GM06990 (cell line): ENCODE results near the gene RAB14.

Experiments used
- DNase-seq: peaks from one replicate; pipeline ENCODE4 v3.0.0-alpha.2; 2011; ENCODE audit not compliant: insufficient read length; ENCODE audit errors: extremely low read depth
- H3K27me3 ChIP-seq: replicated peaks from 2 replicates; pipeline ENCODE4 v1.6.0; 2011; ENCODE audit warnings: low read length; ENCODE audit not compliant: control insufficient read depth, insufficient read depth
- H3K36me3 ChIP-seq: 2 replicates; pipeline ENCODE4 v1.5.1; 2011; ENCODE audit warnings: low read length; ENCODE audit not compliant: control insufficient read depth, insufficient read depth
- H3K4me3 ChIP-seq: replicated peaks from 2 replicates; pipeline ENCODE4 v1.5.1; 2011; ENCODE audit warnings: low read depth, mild to moderate bottlenecking, control low read depth, low read length
- TF ChIP-seq, protein P1 (sequence below): IDR thresholded peaks from 2 replicates; pipeline ENCODE4 v1.5.1; 2011; ENCODE audit warnings: low read length, control low read depth, mild to moderate bottlenecking, inconsistent platforms; ENCODE audit not compliant: insufficient read depth, poor library complexity, severe bottlenecking

Gene RAB14

DNA sequence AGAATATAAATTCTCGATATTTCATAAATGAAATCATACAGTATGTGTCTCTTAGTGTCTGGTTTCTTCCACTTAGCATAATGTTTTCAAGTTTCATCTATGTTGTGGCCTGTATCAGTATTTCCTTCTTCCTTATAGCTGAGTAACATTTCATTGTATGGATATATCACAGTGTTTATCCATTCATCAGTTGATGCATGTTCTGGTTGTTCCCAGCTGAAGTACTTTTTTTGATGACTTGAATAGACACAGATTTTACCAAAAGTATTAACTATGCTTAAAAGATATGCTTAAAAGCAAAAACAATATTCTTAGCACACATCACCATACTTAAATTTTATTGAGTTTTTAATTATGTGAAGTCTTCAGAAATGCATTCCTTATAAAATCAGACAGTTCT is 12.7 kb downstream of the RAB14 start:
- no peak for DNase-seq
- H3K27me3 ChIP-seq: no peaks in the 10 kb centered on the region
- H3K36me3 ChIP-seq: peaks cover 2% of the 10 kb centered on the region; the same call in 1 of the 2 replicates
- TF ChIP-seq, protein P1, sequence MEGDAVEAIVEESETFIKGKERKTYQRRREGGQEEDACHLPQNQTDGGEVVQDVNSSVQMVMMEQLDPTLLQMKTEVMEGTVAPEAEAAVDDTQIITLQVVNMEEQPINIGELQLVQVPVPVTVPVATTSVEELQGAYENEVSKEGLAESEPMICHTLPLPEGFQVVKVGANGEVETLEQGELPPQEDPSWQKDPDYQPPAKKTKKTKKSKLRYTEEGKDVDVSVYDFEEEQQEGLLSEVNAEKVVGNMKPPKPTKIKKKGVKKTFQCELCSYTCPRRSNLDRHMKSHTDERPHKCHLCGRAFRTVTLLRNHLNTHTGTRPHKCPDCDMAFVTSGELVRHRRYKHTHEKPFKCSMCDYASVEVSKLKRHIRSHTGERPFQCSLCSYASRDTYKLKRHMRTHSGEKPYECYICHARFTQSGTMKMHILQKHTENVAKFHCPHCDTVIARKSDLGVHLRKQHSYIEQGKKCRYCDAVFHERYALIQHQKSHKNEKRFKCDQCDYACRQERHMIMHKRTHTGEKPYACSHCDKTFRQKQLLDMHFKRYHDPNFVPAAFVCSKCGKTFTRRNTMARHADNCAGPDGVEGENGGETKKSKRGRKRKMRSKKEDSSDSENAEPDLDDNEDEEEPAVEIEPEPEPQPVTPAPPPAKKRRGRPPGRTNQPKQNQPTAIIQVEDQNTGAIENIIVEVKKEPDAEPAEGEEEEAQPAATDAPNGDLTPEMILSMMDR: no peak
- no peak overlapping the region for H3K4me3 ChIP-seq

DNA sequence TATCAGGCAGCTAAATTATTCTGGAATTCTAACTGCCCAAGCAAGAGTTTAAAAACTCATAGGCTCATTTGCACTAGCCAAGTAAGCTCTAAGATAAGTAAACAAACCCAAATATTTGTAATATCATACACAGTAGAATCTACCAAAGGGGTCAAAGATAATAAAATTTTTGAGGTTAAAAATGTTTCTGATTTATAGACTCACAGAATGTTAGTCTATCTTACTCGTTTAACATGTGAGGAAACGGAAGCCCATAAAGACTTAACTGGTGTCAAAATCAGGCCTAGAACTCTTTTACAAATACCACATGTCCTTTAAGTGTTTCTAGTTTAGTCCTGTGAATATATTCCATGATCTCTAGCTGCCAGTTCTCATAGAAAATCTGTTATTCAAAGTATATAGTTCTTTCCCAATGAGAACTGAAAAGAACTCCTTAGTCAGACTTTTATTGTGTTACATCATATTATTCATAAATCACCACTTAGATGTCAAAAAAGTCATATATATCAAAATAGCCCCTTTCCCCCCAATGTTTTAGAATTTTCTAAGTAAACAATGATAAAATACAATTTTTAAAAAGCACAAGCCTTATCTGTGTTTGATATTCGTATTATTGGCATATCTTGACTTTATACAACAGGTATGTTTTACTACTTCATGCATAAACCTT is 13.9 kb downstream of the RAB14 start:
- H3K4me3 ChIP-seq: no peak overlapping the region

DNA sequence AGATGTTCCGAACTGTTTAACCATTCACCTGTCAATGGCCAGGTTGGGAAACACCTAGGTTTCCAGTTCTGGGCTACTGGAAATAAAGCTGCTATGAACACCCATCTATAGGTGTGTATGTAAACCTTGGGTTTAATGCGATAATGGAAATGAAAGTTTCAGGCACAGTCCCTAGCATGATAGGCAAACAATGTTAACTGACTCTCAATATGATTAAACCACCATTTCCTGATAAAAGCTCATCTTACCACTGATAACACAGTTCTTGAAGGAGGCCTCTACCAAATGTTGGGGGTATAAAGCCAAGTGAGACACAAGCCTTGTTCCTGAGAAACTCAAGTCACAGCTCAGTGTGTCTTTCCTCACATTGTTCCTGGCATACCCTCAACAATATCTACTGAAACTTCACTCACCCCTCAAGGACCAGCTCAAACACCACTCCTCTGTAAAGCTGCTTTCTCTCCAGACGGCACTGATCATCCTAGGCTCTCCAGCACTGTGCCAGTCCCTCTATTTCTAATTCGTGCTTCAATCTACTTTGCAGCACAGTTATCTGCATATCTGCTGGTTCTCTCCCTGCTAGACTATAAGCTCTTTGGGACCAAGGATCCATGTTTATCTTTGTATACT is 15.8 kb downstream of the RAB14 start:
- Histone ChIP-seq H3K36me3 (peaks cover 4% of the 10 kb centered on the region), H3K4me3 (no peak overlapping the region), H3K27me3 (no peaks in the 10 kb centered on the region)
- TF ChIP-seq, protein P1: no peak
- DNase-seq: no peak

More for the DNA sequence above, 13.9 kb downstream of the RAB14 start:
- Histone ChIP-seq H3K36me3 (peaks cover 2% of the 10 kb centered on the region; the same call in 1 of the 2 replicates), H3K27me3 (no peaks in the 10 kb centered on the region)
- DNase-seq: no peak
- TF ChIP-seq, protein P1: no peak

DNA sequence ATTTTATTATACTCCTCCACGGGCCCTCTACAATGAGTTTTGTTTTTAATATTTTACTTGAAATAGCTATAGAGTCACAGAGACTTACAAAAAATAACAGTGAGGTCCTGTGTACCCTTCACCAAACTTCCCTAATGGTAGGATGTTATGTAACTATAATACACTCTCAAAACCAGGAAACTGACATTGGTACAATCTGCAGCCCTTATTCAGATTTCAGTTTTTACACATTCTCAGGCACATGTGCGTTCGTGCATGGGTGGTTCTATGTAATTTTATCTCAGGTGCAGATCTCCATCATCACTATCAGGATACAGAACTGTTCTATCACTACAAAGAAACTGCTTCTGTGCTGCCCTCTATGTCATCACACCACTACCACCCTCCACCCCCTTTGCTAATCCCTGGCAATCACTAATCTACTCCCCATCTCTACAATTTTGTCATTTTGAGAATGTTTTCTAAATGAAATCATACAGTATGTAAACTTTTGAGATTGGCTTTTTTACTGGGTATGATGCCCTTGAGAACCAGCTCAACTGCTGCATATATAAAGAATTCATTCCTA is 16.4 kb downstream of the RAB14 start:
- H3K4me3 ChIP-seq: no peak overlapping the region
- H3K27me3 ChIP-seq: no peaks in the 10 kb centered on the region
- H3K36me3 ChIP-seq: peaks cover 6% of the 10 kb centered on the region
- no peak for DNase-seq
- TF ChIP-seq, protein P1: no peak

DNA sequence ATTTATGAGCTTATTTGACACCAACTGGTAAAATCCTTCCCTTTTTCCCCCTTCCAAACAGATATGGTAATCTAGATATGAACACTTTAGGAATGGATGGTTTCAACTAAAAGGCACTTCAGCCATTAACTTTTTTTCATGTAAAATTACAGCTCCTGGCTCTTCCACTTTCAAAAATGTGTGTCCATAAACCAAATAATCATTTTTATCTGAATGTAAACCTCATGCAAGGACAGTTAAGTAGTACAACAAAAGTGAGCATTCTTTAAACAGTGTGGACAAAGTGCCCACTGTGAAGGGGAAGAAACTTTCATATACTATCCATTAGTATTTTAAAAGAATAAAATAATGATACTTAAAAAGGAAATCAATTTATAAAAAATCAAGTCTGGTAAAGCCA is 17.2 kb downstream of the RAB14 start:
- no peak for DNase-seq
- TF ChIP-seq, protein P1: no peak
- no peak overlapping the region for H3K4me3 ChIP-seq
- H3K36me3 ChIP-seq: peaks cover 6% of the 10 kb centered on the region
- no peaks in the 10 kb centered on the region for H3K27me3 ChIP-seq
